ENCODE measurements around the gene PRR7.

The PRR7 gene

GRCh38 chr5:177486256-177486655 is 39.6 kb downstream of the PRR7 start:
- Histone ChIP-seq H3K9me3 (ENCODE audit: control insufficient read depth, insufficient read depth, low read length) (no peaks in the 10 kb centered on the region), H3K4me2 (ENCODE audit: low read length) (no peak overlapping the region), H4K20me1 (ENCODE audit: control insufficient read depth, insufficient read depth, low read depth, low read length) (no peaks in the 10 kb centered on the region), H3K4me1 (ENCODE audit: control insufficient read depth, low read length) (peaks cover 25% of the 10 kb centered on the region), H3K9me2 (replicated peaks; ENCODE audit: control insufficient read depth, low read length) (no peaks in the 10 kb centered on the region), H3F3A (ENCODE audit: control insufficient read depth, insufficient read depth) (no peaks in the 10 kb centered on the region), H3K36me3 (ENCODE audit: control insufficient read depth, low read length) (peaks cover 10% of the 10 kb centered on the region; the same call in 1 of the 2 replicates), H3K79me2 (ENCODE audit: control insufficient read depth, low read length) (no peaks in the 10 kb centered on the region), H3K27me3 (ENCODE audit: control insufficient read depth, low read length) (no peaks in the 10 kb centered on the region), H3K27ac (ENCODE audit: low read depth, low read length) (no peak overlapping the region), H3K4me3 (ENCODE audit: low read length) (no peak overlapping the region)
- TF ChIP-seq EZH2phosphoT487 (IDR thresholded peaks at IDR 0.05; ENCODE audit: borderline replicate concordance, low read length) (no peak), CTCF (IDR thresholded peaks at IDR 0.05; ENCODE audit: low read depth, low read length, poor library complexity, severe bottlenecking) (no peak)

- no peak overlapping the region for H3K4me3 ChIP-seq (ENCODE audit: low read length)
- H3K36me3 ChIP-seq (ENCODE audit: control insufficient read depth, low read length) = peaks cover 10% of the 10 kb centered on the region; the same call in 1 of the 2 replicates
- no peaks in the 10 kb centered on the region for H3K79me2 ChIP-seq (ENCODE audit: control insufficient read depth, low read length)
These were observed 40.5 kb downstream of the PRR7 start for GRCh38 chr5:177487144-177487543.

GRCh38 chr5:177487975-177488374 is 41.4 kb downstream of the PRR7 start:
- no peaks in the 10 kb centered on the region for H3K9me3 ChIP-seq (ENCODE audit: control insufficient read depth, insufficient read depth, low read length)
- TF ChIP-seq CTCF (IDR thresholded peaks at IDR 0.05; ENCODE audit: low read depth, low read length, poor library complexity, severe bottlenecking) (peak; percentile 50), EZH2phosphoT487 (IDR thresholded peaks at IDR 0.05; ENCODE audit: borderline replicate concordance, low read length) (no peak)
- no peaks in the 10 kb centered on the region for H4K20me1 ChIP-seq (ENCODE audit: control insufficient read depth, insufficient read depth, low read depth, low read length)
- H3K27ac ChIP-seq (ENCODE audit: low read depth, low read length) = no peak overlapping the region
- no peak overlapping the region for H3K4me2 ChIP-seq (ENCODE audit: low read length)
- no peaks in the 10 kb centered on the region for H3F3A ChIP-seq (ENCODE audit: control insufficient read depth, insufficient read depth)
- no peaks in the 10 kb centered on the region for H3K79me2 ChIP-seq (ENCODE audit: control insufficient read depth, low read length)
- H3K27me3 ChIP-seq (ENCODE audit: control insufficient read depth, low read length) = no peaks in the 10 kb centered on the region
- peaks cover 10% of the 10 kb centered on the region; the same call in 1 of the 2 replicates for H3K36me3 ChIP-seq (ENCODE audit: control insufficient read depth, low read length)
- H3K4me1 ChIP-seq (ENCODE audit: control insufficient read depth, low read length) = peaks cover 26% of the 10 kb centered on the region
- H3K4me3 ChIP-seq (ENCODE audit: low read length) = no peak overlapping the region
- no peaks in the 10 kb centered on the region for H3K9me2 ChIP-seq (replicated peaks; ENCODE audit: control insufficient read depth, low read length)

More at GRCh38 chr5:177487144-177487543, 40.5 kb downstream of the PRR7 start:
- no peak overlapping the region for H3K4me2 ChIP-seq (ENCODE audit: low read length)
- TF ChIP-seq CTCF (IDR thresholded peaks at IDR 0.05; ENCODE audit: low read depth, low read length, poor library complexity, severe bottlenecking) = no peak
- no peak for TF ChIP-seq EZH2phosphoT487 (IDR thresholded peaks at IDR 0.05; ENCODE audit: borderline replicate concordance, low read length)
- H3K27me3 ChIP-seq (ENCODE audit: control insufficient read depth, low read length) = no peaks in the 10 kb centered on the region
- no peak overlapping the region for H3K27ac ChIP-seq (ENCODE audit: low read depth, low read length)
- no peaks in the 10 kb centered on the region for H3K9me3 ChIP-seq (ENCODE audit: control insufficient read depth, insufficient read depth, low read length)
- H3K4me1 ChIP-seq (ENCODE audit: control insufficient read depth, low read length) = peaks cover 26% of the 10 kb centered on the region
- H3F3A ChIP-seq (ENCODE audit: control insufficient read depth, insufficient read depth) = no peaks in the 10 kb centered on the region
- H3K9me2 ChIP-seq (replicated peaks; ENCODE audit: control insufficient read depth, low read length) = no peaks in the 10 kb centered on the region
- no peaks in the 10 kb centered on the region for H4K20me1 ChIP-seq (ENCODE audit: control insufficient read depth, insufficient read depth, low read depth, low read length)

Measured in DOHH2 (cell line).